Trophoblast cell (in vitro differentiated cells and primary cell): ENCODE results near the gene CSTF1.
"Not testable (repeated sequence)": the region's sequence is repeated elsewhere in the genome, so short reads cannot be mapped to it uniquely, and the experiment has no call there.

Experiments
- DNase-seq, 2 donors: peaks; one replicate each; pipeline ENCODE4 v3.0.0-alpha.2; 2016
- H2AFZ ChIP-seq: 2 replicates; pipeline ENCODE4 v1.6.1; 2013; ENCODE audit warnings: low read length, moderate library complexity, mild to moderate bottlenecking; ENCODE audit not compliant: insufficient read depth, poor library complexity
- H2AK5ac ChIP-seq: 2 replicates; pipeline ENCODE4 v1.6.1; 2013; ENCODE audit warnings: mild to moderate bottlenecking, low read length
- H2BK120ac ChIP-seq: 2 replicates; pipeline ENCODE4 v1.6.1; 2013; ENCODE audit warnings: low read length, mild to moderate bottlenecking, moderate library complexity; ENCODE audit not compliant: insufficient read depth, poor library complexity
- H2BK12ac ChIP-seq: 2 replicates; pipeline ENCODE4 v1.6.1; 2013; ENCODE audit warnings: mild to moderate bottlenecking, low read length, moderate library complexity
- H2BK5ac ChIP-seq: 2 replicates; pipeline ENCODE4 v1.6.1; 2013; ENCODE audit warnings: low read length, low read depth, moderate library complexity, mild to moderate bottlenecking; ENCODE audit not compliant: poor library complexity
- H3K14ac ChIP-seq: 2 replicates; pipeline ENCODE4 v1.6.1; 2013; ENCODE audit warnings: mild to moderate bottlenecking, low read length
- H3K18ac ChIP-seq: 2 replicates; pipeline ENCODE4 v1.6.1; 2013; ENCODE audit warnings: mild to moderate bottlenecking, low read length
- H3K23ac ChIP-seq: 2 replicates; pipeline ENCODE4 v1.6.1; 2013; ENCODE audit warnings: low read length
- H3K27ac ChIP-seq: 2 replicates; pipeline ENCODE4 v1.5.1; 2013; ENCODE audit warnings: low read depth, mild to moderate bottlenecking, inconsistent platforms, low read length, moderate library complexity
- H3K27me3 ChIP-seq: 2 replicates; pipeline ENCODE4 v1.6.1; 2013; ENCODE audit warnings: inconsistent platforms, mild to moderate bottlenecking, low read length, moderate library complexity; ENCODE audit not compliant: insufficient read depth
- H3K36me3 ChIP-seq, 2 experiments: 1 replicate in 1 of 2; 2 replicates in 1 of 2; pipeline ENCODE4 v1.6.1; 2013; ENCODE audit warnings: low read length in 2 of 2, mild to moderate bottlenecking in 2 of 2, moderate library complexity in 1 of 2; ENCODE audit not compliant: insufficient read depth in 2 of 2, control insufficient read depth in 1 of 2
- H3K4ac ChIP-seq: 2 replicates; pipeline ENCODE4 v1.6.1; 2013; ENCODE audit warnings: low read depth, mild to moderate bottlenecking, low read length, moderate library complexity
- H3K4me1 ChIP-seq, 2 experiments: 1 replicate in 1 of 2; 2 replicates in 1 of 2; pipeline ENCODE4 v1.6.1; 2013; ENCODE audit warnings: low read length in 2 of 2, mild to moderate bottlenecking in 2 of 2, moderate library complexity in 1 of 2; ENCODE audit not compliant: insufficient read depth in 2 of 2, control insufficient read depth in 1 of 2
- H3K4me2 ChIP-seq: 2 replicates; pipeline ENCODE4 v1.6.1; 2013; ENCODE audit warnings: inconsistent platforms, mild to moderate bottlenecking, low read length, moderate library complexity
- H3K4me3 ChIP-seq: 2 replicates; pipeline ENCODE4 v1.5.1; 2013; ENCODE audit warnings: mild to moderate bottlenecking, low read depth, low read length, inconsistent platforms
- H3K79me1 ChIP-seq: one replicate; pipeline ENCODE4 v1.6.1; 2013; ENCODE audit warnings: low read length
- H3K79me2 ChIP-seq: 2 replicates; pipeline ENCODE4 v1.6.1; 2013; ENCODE audit warnings: low read length, mild to moderate bottlenecking; ENCODE audit not compliant: control insufficient read depth, insufficient read depth, poor library complexity
- H3K9ac ChIP-seq: 2 replicates; pipeline ENCODE4 v1.6.1; 2013; ENCODE audit warnings: mild to moderate bottlenecking, low read length
- H3K9me3 ChIP-seq: 2 replicates; pipeline ENCODE4 v1.6.1; 2013; ENCODE audit warnings: low read depth, mild to moderate bottlenecking, control low read depth, inconsistent platforms, low read length; ENCODE audit not compliant: insufficient read depth
- H4K12ac ChIP-seq: 2 replicates; pipeline ENCODE4 v1.6.1; 2013; ENCODE audit warnings: low read depth, mild to moderate bottlenecking, low read length, moderate library complexity
- H4K8ac ChIP-seq: 2 replicates; pipeline ENCODE4 v1.6.1; 2013; ENCODE audit warnings: low read depth, mild to moderate bottlenecking, low read length, moderate library complexity
- H4K91ac ChIP-seq: one replicate; pipeline ENCODE4 v1.6.1; 2013; ENCODE audit warnings: low read depth, mild to moderate bottlenecking, low read length, moderate library complexity
- WGBS: extraction: QIAGEN DNeasy Blood & Tissue Kit; methylation state at CpG from one replicate; pipeline ENCODE4 v1.1.7; 2013; ENCODE audit warnings: missing lambda C conversion rate; ENCODE audit not compliant: insufficient read length, insufficient coverage; ENCODE audit errors: extremely low coverage; 5-methylcytosine and 5-hydroxymethylcytosine counted together

The CSTF1 gene

GRCh38 chr20:56403465-56403864 is 11.0 kb downstream of the CSTF1 start:
- Histone ChIP-seq H3K4me3 (no peak overlapping the region), H3K79me2 (no peaks in the 10 kb centered on the region), H3K27ac (no peak overlapping the region), H2BK12ac (no peak overlapping the region), H3K9me3 (peaks cover 2% of the 10 kb centered on the region), H3K4me1 (no peaks in the 10 kb centered on the region), H4K91ac (no peak overlapping the region), H3K36me3 (peaks cover 23 to 40% of the 10 kb centered on the region in 2 experiments), H3K23ac (no peak overlapping the region), H4K8ac (no peak overlapping the region), H3K4me2 (no peak overlapping the region), H2BK120ac (no peak overlapping the region), H3K4ac (no peak overlapping the region), H3K14ac (no peak overlapping the region), H2AFZ (no peak overlapping the region), H2AK5ac (no peak overlapping the region), H3K18ac (no peak overlapping the region), H2BK5ac (no peak overlapping the region), H3K9ac (no peak overlapping the region), H3K27me3 (no peaks in the 10 kb centered on the region), H3K79me1 (no peaks in the 10 kb centered on the region), H4K12ac (no peak overlapping the region)
- no CpG with 5 or more reads among the region's 26 CpGs for WGBS
- no peak for DNase-seq

DNA sequence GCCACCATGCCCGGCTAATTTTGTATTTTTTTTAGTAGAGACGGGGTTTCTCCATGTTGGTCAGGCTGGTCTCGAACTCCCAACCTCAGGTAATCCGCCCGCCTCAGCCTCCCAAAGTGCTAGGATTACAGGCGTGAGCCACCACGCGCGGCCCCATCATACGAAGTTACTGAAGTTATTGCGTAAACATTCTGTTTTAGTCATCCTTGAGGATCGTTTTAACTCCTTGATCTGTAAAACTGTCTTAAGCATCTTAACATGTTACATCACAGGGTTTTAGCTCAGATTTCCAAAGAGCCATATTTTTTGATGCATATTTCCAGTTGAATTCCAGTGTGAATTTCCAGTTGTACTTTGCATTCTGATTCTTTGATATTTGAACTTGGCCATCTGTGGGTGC is 12.9 kb downstream of the CSTF1 start:
- H4K91ac ChIP-seq, H3K79me1 ChIP-seq, H2AK5ac ChIP-seq, H3K4me3 ChIP-seq, H3K9me3 ChIP-seq, H2BK5ac ChIP-seq, H4K12ac ChIP-seq, H3K23ac ChIP-seq, H3K27ac ChIP-seq, H2BK12ac ChIP-seq, H2BK120ac ChIP-seq, H3K14ac ChIP-seq, H3K18ac ChIP-seq, H3K9ac ChIP-seq, H2AFZ ChIP-seq, H3K4me1 ChIP-seq, H4K8ac ChIP-seq, H3K27me3 ChIP-seq, H3K4ac ChIP-seq, H3K4me2 ChIP-seq, H3K79me2 ChIP-seq: not testable (repeated sequence)
- peak; percentile 77 to 94 for DNase-seq
- WGBS: no CpG with 5 or more reads among the region's 12 CpGs
- H3K36me3 ChIP-seq: peaks cover 23 to 32% of the 10 kb centered on the region in 2 experiments

DNA sequence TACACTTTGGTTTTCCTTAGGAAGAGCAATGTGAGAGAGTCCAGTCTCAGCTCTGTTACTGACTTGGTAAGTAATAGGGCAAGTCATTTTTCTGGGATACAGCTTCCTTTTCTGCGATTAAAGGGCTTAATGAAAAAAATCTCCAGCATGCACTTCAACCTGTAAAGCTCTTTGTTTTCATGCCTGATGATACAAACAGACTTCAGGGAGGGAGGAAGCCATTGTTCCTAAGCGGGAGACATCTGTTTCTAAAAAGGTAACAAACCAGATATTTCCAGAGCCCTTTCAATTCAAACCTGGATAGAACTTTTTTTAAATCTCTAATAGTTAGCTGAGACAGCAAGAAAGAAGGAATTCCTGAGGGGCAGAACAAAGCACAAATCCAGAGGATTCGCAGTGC is 14.5 kb downstream of the CSTF1 start:
- H3K14ac ChIP-seq: no peak overlapping the region
- peaks cover 2% of the 10 kb centered on the region for H3K9me3 ChIP-seq
- H3K18ac ChIP-seq: no peak overlapping the region
- H3K79me1 ChIP-seq: no peaks in the 10 kb centered on the region
- H3K4me2 ChIP-seq: no peak overlapping the region
- DNase-seq: no peak
- H2BK5ac ChIP-seq: no peak overlapping the region
- H3K9ac ChIP-seq: no peak overlapping the region
- H4K12ac ChIP-seq: no peak overlapping the region
- H3K23ac ChIP-seq: no peak overlapping the region
- no peak overlapping the region for H2AFZ ChIP-seq
- H4K8ac ChIP-seq: no peak overlapping the region
- H3K4me1 ChIP-seq: no peaks in the 10 kb centered on the region
- H2BK12ac ChIP-seq: no peak overlapping the region
- H3K4ac ChIP-seq: no peak overlapping the region
- H3K79me2 ChIP-seq: no peaks in the 10 kb centered on the region
- no peaks in the 10 kb centered on the region for H3K27me3 ChIP-seq
- H4K91ac ChIP-seq: no peak overlapping the region
- no CpG with 5 or more reads among the region's 3 CpGs for WGBS
- no peak overlapping the region for H3K27ac ChIP-seq
- H3K4me3 ChIP-seq: no peak overlapping the region
- H3K36me3 ChIP-seq: peaks cover 22 to 29% of the 10 kb centered on the region in 2 experiments
- no peak overlapping the region for H2AK5ac ChIP-seq
- H2BK120ac ChIP-seq: no peak overlapping the region

GRCh38 chr20:56409521-56409920 is 17.1 kb downstream of the CSTF1 start:
- Histone ChIP-seq H3K23ac (no peak overlapping the region), H3K9ac (no peak overlapping the region), H3K79me1 (no peaks in the 10 kb centered on the region), H3K27me3 (no peaks in the 10 kb centered on the region), H3K9me3 (no peaks in the 10 kb centered on the region), H3K4me1 (no peaks in the 10 kb centered on the region), H2BK5ac (no peak overlapping the region), H3K14ac (no peak overlapping the region), H4K8ac (no peak overlapping the region), H3K4me3 (no peak overlapping the region), H4K12ac (no peak overlapping the region), H2AK5ac (no peak overlapping the region), H3K27ac (no peak overlapping the region), H4K91ac (no peak overlapping the region), H2AFZ (no peak overlapping the region), H3K79me2 (no peaks in the 10 kb centered on the region), H2BK120ac (no peak overlapping the region), H2BK12ac (no peak overlapping the region), H3K4ac (no peak overlapping the region), H3K36me3 (peaks cover 14 to 19% of the 10 kb centered on the region in 2 experiments), H3K18ac (no peak overlapping the region), H3K4me2 (no peak overlapping the region)
- no peak for DNase-seq
- WGBS: no CpG with 5 or more reads among the region's 5 CpGs
